Amniotic epithelial cell (primary cell): ENCODE results near the gene MOB4.
A peak's percentile ranks its signal among the peaks of the same experiment; 100 is the strongest.
"Not testable (repeated sequence)": the region's sequence is repeated elsewhere in the genome, so short reads cannot be mapped to it uniquely, and the experiment has no call there.

Experiments used
- DNase-seq: peaks from one replicate; pipeline ENCODE4 v3.0.0-alpha.2; 2010; ENCODE audit warnings: low read depth

The MOB4 gene

GRCh38 chr2:197514754-197515153 is 1.1 kb upstream of the MOB4 start:
- DNase-seq, result no peak

GRCh38 chr2:197515315-197515738 is 539 bp upstream of the MOB4 start:
- no peak for DNase-seq

GRCh38 chr2:197516393-197516761 is 511 bp downstream of the MOB4 start:
- peak; percentile 27 for DNase-seq

GRCh38 chr2:197517150-197517549 is 1.3 kb downstream of the MOB4 start:
- DNase-seq, result no peak

GRCh38 chr2:197538412-197538811 is 22.5 kb downstream of the MOB4 start:
- DNase-seq, result peak; percentile 8

GRCh38 chr2:197539734-197540133 is 23.9 kb downstream of the MOB4 start:
- no peak for DNase-seq

GRCh38 chr2:197543206-197543605 is 27.3 kb downstream of the MOB4 start:
- DNase-seq, result no peak

GRCh38 chr2:197547163-197547900 is 31.5 kb downstream of the MOB4 start:
- no peak for DNase-seq

GRCh38 chr2:197548582-197548981 is 32.7 kb downstream of the MOB4 start:
- no peak for DNase-seq

GRCh38 chr2:197551260-197551659 is 35.4 kb downstream of the MOB4 start:
- DNase-seq, result not testable (repeated sequence)

- DNase-seq, result no peak
Observed at GRCh38 chr2:197555467-197555866, 39.6 kb downstream of the MOB4 start.

GRCh38 chr2:197556456-197556855 is 40.6 kb downstream of the MOB4 start:
- DNase-seq, result peak; percentile 28

GRCh38 chr2:197558393-197558792 is 42.5 kb downstream of the MOB4 start:
- no peak for DNase-seq

- no peak for DNase-seq
Observed at GRCh38 chr2:197559681-197560080, 43.8 kb downstream of the MOB4 start.

GRCh38 chr2:197560146-197560665 is 44.3 kb downstream of the MOB4 start:
- no peak for DNase-seq

GRCh38 chr2:197571627-197572271 is 55.9 kb downstream of the MOB4 start:
- DNase-seq, result peak; percentile 38

- DNase-seq, result no peak
Observed at GRCh38 chr2:197573608-197574007, 57.7 kb downstream of the MOB4 start.

GRCh38 chr2:197575987-197576386 is 60.1 kb downstream of the MOB4 start:
- peak; percentile 99 for DNase-seq

- peak; percentile 94 for DNase-seq
Observed at GRCh38 chr2:197576631-197577030, 60.8 kb downstream of the MOB4 start.

GRCh38 chr2:197577446-197577845 is 61.6 kb downstream of the MOB4 start:
- no peak for DNase-seq

- not testable (repeated sequence) for DNase-seq
Observed at GRCh38 chr2:197578294-197578693, 62.4 kb downstream of the MOB4 start.

- peak; percentile 89 for DNase-seq
Observed at GRCh38 chr2:197580166-197580565, 64.3 kb downstream of the MOB4 start.

GRCh38 chr2:197587255-197587654 is 71.4 kb downstream of the MOB4 start:
- DNase-seq, result not testable (repeated sequence)
